HG02943 (cell line): ENCODE results near the gene ANKFY1.
"Not testable (repeated sequence)": the region's sequence is repeated elsewhere in the genome, so short reads cannot be mapped to it uniquely, and the experiment has no call there.

Experiments
- ATAC-seq: cut with Tn5 transposase; IDR thresholded peaks from one replicate; pipeline ENCODE4 v1.9.1; 2021; ENCODE audit warnings: mild to moderate bottlenecking, low read depth, moderate library complexity; ENCODE audit not compliant: unreplicated experiment

Gene ANKFY1

DNA sequence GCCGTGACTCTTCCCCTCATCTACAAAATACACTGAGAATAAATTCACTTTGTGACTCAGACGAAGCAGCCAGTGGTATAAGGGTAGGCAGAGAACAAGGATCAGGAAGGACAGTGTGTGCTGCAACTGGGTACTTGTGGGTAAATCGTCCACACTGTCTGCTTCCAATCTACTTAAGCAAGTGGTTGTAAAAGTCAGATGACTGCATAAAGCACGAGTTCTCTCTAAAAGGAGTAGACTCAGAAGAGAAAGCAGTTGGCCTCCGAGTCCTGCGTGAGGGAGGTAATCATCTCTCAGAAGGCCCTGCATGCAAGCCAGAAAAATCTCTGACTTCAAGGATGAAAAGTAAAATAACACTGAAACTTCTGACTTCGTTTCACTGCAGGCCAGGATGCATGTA is 43.1 kb downstream of the ANKFY1 start:
- no peak for ATAC-seq

DNA sequence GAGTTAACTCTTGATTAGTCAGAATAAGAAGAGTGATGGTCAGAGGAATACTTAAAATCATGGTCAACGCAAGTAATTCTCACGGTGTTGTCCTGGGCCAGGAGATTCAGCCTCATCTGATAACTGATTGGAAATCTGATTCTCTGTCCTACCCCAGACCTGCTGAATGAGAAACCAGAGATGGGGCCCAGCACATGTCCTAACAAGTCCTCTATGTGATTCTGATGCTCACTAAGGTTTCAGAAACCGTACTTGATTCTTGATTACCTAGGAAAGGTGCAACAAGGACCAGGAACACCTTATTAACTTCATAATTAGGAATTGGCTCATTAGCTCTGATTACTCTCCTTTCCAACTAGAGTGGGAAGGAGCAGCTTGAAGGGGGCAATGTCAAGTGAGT is 44.5 kb downstream of the ANKFY1 start:
- ATAC-seq: no peak

DNA sequence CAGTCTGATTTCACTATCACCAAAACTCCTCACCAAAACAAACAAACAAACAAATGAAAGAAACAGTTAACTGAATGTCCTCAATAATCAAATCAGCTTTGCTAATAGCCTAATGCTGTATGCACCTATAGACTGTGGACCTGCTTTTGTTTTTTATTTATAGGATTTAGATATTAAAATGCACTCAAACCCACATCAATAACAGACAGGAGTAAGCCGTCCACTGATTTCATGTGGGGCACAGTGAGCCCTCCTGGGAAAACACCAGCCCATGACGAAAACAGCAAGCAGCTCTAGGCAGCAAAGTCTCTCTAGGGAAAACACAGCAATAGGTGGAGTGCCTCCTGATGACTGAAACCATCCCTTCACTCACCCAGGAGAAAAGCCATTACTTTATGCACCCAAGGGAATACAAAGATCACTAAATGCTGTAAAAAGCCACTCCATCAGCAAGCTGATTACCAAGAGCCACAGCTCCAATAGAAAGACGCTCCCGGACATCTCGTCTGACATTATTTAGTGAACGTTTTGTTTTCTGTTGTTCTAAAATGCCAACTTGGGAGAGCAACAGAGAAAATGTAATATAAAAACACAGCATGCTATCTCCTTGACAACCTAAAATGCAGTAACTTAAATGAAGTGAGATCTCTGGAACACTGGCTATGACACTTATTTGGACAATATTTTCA is 47.8 kb downstream of the ANKFY1 start:
- ATAC-seq: no peak

DNA sequence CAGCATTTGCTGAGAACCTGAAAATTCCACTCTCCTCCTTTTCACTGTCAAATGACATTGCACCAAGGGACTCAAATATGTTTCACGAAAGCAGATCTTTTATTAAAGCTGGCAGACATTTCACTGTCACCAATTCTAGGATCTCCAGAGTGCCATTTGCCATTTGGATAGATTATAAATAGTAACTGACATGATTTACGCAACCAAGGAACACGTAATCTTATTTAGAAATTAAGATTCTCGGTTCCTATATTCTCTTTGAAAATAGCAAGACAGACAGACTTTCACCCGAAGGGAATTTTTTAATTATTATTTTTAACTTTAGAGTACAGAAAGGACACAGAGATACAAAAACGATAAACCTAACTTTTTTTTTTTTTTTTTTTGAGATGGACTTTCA is 49.6 kb downstream of the ANKFY1 start:
- no peak for ATAC-seq

DNA sequence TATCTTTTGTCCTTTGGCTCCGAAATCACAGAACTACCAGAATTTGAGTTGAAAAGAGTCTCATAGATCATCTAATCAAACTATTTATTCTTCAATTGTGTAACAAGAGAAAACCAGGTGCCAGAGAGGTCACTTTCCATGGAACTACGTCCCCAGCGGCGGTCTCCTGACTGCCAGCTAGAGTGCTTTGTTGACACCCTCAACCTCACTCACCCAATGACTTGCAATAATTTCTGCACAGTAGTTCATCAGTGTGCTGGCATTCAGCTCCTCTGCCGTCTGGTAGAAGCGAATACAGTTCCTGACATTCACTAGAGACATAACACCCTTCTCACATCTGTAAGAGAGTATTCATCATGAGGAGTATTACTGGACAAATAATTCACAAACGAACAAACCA is 54.2 kb downstream of the ANKFY1 start:
- ATAC-seq: no peak

DNA sequence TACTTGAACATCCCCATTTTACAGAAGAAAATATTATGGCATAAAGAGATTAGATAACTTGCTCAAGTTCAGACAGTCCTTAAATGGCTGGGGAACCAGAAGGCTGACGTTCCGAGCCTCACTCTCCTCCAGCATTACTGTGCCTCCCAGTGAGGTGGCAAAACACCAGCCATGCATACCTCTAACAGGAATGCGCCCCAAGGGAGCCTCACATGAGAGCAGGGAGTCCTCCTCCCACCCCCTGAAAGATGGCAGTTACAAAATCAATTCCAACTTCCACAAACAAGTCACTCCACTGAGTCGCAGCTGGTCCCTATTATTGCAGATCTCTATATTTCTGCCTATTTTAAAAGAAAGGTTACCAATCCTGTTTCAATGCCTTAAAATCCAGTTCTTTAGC is 55.5 kb downstream of the ANKFY1 start:
- no peak for ATAC-seq

DNA sequence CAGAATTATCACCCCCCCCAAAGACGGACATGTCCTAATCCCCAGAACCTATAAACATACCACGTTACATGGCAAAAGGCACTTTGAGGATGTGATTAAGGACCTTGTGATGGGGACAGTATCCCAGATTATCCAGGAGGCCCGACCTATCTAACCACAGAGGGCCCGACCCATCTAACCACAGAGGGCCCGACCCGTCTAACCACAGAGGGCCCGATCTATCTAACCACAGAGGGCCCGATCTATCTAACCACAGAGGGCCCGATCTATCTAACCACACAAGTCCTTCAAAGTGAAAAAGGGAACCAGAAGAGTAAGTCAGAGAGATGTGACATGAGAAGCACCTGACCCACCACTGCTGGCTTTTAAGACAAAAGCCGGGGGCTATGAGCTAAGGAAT is 56.8 kb downstream of the ANKFY1 start:
- no peak for ATAC-seq

DNA sequence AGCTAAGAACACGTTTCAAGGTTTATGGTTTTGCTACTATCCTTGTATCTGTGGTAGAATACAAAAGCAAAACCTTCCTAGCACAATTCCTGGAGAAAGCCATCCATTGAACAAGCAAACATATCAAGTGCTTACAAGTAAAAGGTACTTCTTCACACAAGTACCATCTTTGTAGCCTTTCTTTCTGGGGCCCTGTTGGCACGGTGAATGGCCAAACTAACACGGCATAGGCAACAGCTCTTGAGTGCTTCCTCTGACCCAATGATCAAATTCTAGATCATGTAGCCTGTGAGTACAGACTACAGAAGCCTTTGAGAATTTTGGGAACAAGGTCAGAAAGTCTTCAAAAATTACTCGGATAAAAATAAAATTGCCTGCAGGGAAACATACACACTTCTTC is 57.9 kb downstream of the ANKFY1 start:
- no peak for ATAC-seq

DNA sequence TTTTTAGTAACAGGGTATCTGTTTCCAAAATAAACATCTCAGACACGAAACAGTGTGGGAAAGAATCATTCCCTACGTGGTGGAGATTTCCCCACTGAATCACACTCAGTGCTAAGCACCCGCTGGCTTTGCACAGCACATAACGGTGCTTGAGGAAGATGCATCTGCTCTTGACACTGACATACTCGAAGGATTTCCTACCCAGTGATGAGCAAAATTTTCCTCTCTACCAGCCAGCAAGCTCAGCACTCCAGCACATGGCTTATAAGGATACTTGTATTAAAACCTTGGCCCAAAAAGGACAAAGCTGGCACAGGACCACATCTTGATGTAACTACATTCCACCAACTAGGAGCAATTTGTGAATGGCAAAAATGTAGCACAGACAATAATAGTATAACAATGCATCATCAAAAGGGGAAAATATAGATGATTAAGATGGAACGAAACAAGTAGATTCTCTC is 59.0 kb downstream of the ANKFY1 start:
- ATAC-seq: no peak

DNA sequence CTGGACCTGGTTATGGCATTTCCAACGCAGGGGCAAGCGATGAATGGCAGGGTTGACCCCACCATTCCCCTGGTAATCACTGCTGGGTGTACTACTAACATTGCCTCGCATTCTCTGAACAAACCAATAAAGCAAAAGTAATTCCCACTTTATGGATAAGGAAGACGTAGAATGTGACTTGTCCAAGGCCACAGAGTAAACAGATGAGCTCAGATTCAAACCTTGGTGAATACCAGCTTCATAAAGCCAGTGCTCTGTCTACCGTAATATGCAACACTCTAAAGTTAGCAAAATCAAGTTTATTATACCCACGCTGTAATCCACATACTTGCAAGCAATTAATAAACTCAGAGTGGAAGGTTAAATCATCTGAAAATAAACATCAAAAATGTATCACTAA is 59.6 kb downstream of the ANKFY1 start:
- no peak for ATAC-seq

DNA sequence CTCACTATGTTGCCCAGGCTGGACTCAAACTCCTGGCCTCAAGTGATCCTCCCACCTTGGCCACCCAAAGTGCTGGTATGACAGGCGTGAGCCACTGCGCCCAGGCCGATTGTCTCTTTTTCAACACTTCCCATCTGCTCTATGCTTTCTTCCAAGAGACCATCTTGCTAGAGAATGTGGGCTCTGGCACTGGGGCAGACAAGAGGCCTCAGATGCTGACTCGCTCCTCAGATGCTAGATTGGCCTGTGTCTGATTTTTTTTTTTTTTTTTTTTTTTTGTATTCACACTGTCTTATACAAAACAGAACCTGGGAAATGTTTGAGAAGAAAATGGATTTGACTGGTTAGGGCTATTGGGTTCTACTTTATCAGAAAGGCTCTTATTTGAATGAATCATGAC is 62.6 kb downstream of the ANKFY1 start:
- ATAC-seq: no peak

DNA sequence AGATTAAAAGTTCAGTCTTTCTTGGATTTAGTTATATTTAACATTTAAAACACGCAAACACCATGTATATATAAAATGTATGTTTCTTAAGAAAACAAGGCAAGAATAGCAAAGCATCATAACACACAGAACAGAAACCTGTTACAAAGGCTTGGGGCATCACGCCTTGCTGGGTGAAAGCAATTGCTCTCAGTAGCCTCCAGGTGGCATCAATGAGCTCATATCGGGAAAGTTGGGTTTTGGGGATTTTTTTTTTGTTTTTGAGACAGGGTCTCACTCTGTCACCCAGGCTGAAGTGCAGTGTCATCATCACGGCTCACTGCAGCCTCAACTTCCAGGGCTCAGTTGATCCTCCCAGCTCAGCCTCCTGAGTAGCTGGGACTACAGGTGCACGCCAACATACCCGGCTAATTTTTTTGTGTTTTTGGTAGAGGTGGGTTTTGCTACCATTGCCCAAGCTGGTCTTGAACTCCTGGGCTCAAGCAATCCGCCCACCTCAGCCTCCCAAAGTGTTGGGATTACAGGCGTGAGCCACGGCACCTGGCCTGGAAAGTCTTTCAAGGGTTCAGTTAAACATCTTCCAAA is 63.9 kb downstream of the ANKFY1 start:
- no peak for ATAC-seq

DNA sequence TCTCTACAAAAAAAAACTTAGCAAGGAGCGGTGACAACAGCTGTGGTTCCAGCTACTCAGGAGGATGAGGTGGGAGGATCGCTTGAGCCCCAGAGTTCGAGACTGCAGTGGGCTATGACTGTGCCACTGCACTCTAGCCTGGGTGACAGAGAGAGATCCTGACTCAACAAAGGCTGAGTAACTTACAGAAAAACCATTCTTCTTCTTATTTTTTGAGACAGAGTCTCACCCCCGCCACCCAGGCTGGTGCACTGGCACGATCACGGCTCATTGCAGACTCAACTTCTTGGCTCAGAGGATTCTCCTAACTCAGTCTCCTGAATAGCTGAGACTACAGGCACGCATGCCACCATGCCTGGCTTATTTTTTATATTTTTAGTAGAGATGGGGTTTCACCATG is 64.8 kb downstream of the ANKFY1 start:
- ATAC-seq: no peak

DNA sequence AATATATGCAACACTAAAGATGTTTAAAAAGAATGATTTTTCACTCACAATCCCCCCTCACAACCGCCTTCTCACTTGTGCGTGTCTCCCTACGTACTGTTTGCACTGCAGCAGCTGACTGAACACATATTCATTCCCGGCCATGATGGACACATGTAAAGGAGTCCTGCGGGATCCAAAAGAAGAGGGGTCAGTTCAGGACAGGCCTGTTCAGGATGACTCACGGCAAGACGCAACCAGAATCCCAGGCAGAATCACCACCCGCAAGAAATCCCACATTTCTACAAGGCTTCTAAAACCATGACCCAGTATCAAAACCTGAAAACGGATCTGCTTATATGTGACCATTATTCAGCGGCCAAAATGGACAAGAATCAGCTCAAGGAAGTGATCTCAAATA is 68.5 kb downstream of the ANKFY1 start:
- no peak for ATAC-seq

DNA sequence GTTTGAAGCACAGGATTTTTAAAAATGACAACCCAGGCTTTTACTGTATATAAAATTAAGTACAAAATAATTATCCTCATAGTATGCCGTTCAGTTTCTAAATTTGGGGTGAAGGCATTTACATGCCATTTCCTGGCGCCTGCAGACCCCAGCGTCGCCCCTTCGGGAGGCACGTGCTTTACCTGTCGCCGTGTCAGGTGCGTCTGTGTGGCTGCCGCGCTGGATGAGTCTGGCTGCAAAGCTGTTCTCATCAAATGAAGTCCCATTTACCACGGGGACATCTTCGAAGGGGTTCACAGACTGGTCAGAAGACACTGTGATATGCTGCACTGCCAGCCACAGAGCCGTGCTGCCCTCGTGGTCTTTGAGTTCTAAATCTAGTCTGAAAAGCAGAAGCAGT is 69.0 kb downstream of the ANKFY1 start:
- ATAC-seq: no peak

DNA sequence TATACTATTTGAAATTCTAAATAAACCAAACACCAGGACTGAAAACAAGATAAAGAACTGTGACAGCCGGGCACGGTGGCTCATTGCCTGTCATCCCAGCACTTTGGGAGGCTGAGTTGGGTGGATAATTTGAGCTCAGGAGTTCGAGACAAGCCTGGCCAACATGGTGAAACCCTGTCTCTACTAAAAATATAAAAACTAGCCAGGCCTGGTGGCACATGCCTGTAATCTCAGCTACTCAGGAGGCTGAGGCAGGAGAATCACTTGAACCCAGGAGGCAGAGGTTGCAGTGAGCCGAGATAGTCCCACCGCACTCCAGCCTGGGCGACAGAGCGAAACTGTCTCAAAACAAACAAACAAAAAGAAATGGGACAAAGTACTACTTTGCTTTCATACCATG is 73.0 kb downstream of the ANKFY1 start:
- not testable (repeated sequence) for ATAC-seq

DNA sequence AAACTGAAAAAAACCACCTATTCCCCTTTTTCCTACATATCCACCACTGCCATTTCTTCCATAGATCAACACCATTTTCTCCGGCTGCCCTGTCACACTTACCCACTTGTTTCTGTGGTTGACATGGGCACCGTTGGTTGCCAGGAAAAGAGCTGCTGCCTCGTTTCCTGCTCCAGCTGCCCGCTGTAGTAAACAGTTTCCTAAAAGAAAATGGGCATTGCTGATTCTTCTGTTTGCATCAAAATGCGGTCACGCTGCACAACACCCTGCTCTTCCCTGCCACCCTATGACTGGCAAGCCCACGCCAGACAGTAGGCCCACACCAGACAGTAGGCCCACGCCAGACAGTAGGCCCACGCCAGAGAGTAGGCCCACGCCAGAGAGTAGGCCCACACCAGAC is 74.5 kb downstream of the ANKFY1 start:
- ATAC-seq: no peak

DNA sequence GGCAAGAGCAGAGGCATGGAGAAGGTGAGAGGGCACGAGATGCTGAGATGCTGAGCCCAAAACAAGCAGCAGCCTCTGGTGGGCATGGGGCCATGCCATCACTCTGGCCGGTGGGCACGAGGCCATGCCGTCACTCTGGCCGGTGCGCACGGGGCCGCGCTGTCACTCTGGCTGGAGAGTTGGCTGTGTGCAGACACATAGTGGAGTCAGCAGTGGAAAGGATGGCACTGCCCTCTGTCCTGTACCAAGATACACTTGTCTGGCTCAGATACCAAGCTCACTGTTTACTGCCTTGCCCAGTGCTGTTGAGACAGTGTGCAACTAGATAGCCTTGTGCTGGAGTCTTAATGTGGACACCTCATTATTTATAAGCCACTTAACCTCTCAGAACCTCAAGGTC is 75.7 kb downstream of the ANKFY1 start:
- ATAC-seq: no peak

DNA sequence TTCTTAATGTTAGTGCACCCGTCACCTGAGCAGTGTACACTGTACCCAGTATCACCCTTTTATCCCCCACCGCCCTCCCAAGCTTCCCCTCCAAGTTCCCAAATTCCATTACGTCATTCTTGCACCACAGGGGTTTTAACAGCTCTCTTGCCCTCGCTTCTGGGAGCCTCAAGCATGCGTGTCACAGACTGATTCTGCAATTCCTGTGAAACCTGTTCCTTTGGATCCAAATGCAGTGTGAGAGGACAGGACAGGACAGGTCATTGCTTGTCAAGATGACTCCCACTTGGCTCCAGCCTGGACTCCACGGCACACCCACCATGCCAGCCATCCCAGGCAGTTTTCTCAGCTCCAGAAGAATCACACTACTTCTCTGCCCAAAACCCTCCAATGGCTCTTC is 76.7 kb downstream of the ANKFY1 start:
- no peak for ATAC-seq

DNA sequence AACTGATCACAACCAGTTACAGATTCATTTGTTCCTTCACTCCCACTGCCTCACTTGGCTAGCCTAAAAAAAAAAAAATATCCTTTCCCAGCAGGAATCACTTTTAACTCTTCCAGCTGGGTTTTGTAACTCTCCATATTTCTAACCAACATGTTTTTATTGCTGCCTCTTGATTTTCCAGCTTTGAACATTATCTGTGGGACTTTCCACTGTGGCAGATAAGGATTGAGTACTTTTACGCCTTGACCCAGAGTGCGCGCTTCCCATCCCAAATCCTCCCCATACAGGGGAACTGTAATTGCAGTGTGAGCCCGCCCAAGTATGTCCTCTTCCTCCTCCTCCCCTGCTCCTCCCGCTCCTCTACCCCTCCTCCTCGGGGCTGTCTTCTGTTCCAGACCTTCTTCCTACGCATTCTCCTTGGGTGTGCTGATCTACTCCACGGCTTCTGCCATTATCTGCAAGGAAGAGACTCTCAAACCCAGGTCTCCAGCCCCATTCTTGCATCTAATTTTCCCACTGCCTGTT is 77.4 kb downstream of the ANKFY1 start:
- ATAC-seq: no peak

DNA sequence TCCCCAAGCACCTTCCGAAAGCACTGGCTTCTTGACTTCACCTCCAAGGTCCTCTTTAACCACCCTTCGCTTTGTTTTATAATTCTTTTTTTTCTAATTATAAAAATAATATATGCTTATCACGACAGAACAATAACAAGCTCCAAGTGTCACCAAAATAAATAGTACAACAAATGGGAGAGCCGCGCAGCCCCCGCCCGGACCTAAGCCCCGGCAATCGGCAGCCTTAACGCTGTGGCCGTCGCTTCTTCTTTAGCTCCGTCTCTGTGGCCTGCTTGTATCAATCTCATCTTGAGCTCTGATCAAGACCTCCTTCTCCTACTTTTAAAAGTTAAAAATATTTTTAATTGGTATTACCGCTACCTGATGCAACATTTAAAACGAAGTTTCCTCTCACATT is 78.1 kb downstream of the ANKFY1 start:
- no peak for ATAC-seq

DNA sequence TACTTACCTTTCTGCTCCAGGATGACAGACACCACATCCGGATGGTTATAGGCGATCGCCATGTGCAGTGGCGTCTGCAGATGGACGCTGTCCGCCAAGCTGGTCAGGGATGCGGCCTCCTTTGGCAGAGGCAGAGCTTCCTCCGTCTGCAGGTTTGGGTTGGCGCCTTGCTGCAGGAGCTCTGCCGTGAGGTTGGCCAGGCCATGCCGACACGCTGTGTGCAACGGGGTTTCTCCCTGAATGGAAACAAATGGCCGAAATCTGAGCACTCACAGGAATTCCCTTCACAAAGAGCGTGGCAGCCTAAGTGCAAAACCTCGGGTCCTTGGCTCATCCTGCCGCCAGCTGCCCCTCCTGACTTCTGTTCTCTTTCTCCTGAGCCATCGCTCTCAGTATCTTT is 79.0 kb downstream of the ANKFY1 start:
- no peak for ATAC-seq
